HG03354 (cell line): Measurements from ENCODE around the gene KCNF1.

Experiments used
- ATAC-seq: cut with Tn5 transposase; IDR thresholded peaks from one replicate; pipeline ENCODE4 v1.9.1; 2021; ENCODE audit warnings: mild to moderate bottlenecking; ENCODE audit not compliant: unreplicated experiment, poor library complexity, severe bottlenecking

Gene KCNF1

GRCh38 chr2:10900216-10901109 is 11.3 kb upstream of the KCNF1 start:
- ATAC-seq, result no peak

GRCh38 chr2:10901160-10901939 is 10.4 kb upstream of the KCNF1 start:
- ATAC-seq, result no peak

GRCh38 chr2:10903861-10904210 is 7.9 kb upstream of the KCNF1 start:
- ATAC-seq, result no peak

GRCh38 chr2:10904455-10904854 is 7.3 kb upstream of the KCNF1 start:
- ATAC-seq, result no peak

GRCh38 chr2:10905006-10905861 is 6.5 kb upstream of the KCNF1 start:
- no peak for ATAC-seq

- no peak for ATAC-seq
Measured at GRCh38 chr2:10905862-10906143, 5.9 kb upstream of the KCNF1 start.

- no peak for ATAC-seq
Measured at GRCh38 chr2:10906926-10907625, 4.7 kb upstream of the KCNF1 start.

GRCh38 chr2:10908195-10908594 is 3.5 kb upstream of the KCNF1 start:
- ATAC-seq, result no peak

GRCh38 chr2:10909050-10909995 is 2.4 kb upstream of the KCNF1 start:
- ATAC-seq, result no peak

- no peak for ATAC-seq
Measured at GRCh38 chr2:10909996-10910341, 1.8 kb upstream of the KCNF1 start.

GRCh38 chr2:10910625-10911024 is 1.1 kb upstream of the KCNF1 start:
- ATAC-seq, result no peak

GRCh38 chr2:10912076-10912731 is 470 bp downstream of the KCNF1 start:
- no peak for ATAC-seq

- no peak for ATAC-seq
Measured at GRCh38 chr2:10912796-10913455, 1.2 kb downstream of the KCNF1 start.

GRCh38 chr2:10913501-10914271 is 2.0 kb downstream of the KCNF1 start:
- no peak for ATAC-seq

GRCh38 chr2:10914272-10914693 is 2.5 kb downstream of the KCNF1 start:
- no peak for ATAC-seq

GRCh38 chr2:10915236-10915635 is 3.5 kb downstream of the KCNF1 start:
- no peak for ATAC-seq

- no peak for ATAC-seq
Measured at GRCh38 chr2:10915731-10916276, 4.1 kb downstream of the KCNF1 start.
